Activated T-helper 17 cell treated with anti-CD3 and anti-CD28 coated beads, Interleukin-2, amount 50 U/mL, for 72 hours (primary cell): ENCODE results near the gene FANCC. TPM values are rescaled to one million over a fixed set of nuclear protein-coding genes. Genes with fewer than 3 reads are reported as not detected.
A peak's percentile ranks its signal among the peaks of the same experiment; 100 is the strongest.
"Not testable (repeated sequence)": the region's sequence is repeated elsewhere in the genome, so short reads cannot be mapped to it uniquely, and the experiment has no call there.

Experiments used
- ATAC-seq: fragments of 150-1000 bp; cut with Tn5 transposase; replicated peaks from 2 replicates; pipeline ENCODE4 v1.10.0; 2021; ENCODE audit warnings: mild to moderate bottlenecking, moderate library complexity
- H3K27ac Mint-ChIP-seq: one replicate; pipeline ENCODE4 v1.8.0; 2022; ENCODE audit warnings: mixed read lengths
- H3K27me3 Mint-ChIP-seq: one replicate; pipeline ENCODE4 v1.8.0; 2022; ENCODE audit warnings: mixed read lengths
- H3K36me3 Mint-ChIP-seq: one replicate; pipeline ENCODE4 v1.8.0; 2022; ENCODE audit warnings: low read depth, mild to moderate bottlenecking, mixed read lengths
- H3K4me1 Mint-ChIP-seq: one replicate; pipeline ENCODE4 v1.8.0; 2022; ENCODE audit warnings: mixed read lengths
- H3K4me3 Mint-ChIP-seq: one replicate; pipeline ENCODE4 v1.8.0; 2022; ENCODE audit warnings: mild to moderate bottlenecking, mixed read lengths
- H3K9me3 Mint-ChIP-seq: one replicate; pipeline ENCODE4 v1.8.0; 2022; ENCODE audit warnings: mixed read lengths
- total RNA-seq, 2 donors: library from RNA; stranded (reverse); gene quantifications; one replicate each; pipeline ENCODE4 v1.2.3, GENCODE V29; 2022

The FANCC gene
- total RNA-seq, 2 donors from 2014 or later: 8.8 to 13.8 TPM

DNA sequence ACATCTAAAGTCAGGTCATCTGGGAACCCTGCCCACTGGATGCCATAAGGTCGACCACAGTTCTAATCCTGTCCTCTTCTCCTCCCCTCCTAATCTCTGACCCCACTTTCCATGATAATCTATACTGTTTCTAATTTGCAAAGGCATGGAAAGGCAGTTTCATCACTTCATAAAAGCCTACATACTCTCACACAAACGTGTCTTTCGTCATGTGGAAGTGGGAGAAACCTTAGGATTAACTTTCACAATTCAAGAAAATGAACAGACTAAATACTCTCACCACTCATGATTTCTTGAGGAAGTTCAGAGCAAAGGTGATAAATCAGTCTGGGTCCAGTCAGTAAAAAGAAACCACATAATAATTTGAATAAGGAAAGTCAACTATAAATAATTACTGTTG, 5.5 kb downstream of the FANCC start:
- H3K27me3 Mint-ChIP-seq: no peaks in the 10 kb centered on the region
- H3K36me3 Mint-ChIP-seq: no peaks in the 10 kb centered on the region
- H3K27ac Mint-ChIP-seq: no peak overlapping the region
- no peak overlapping the region for H3K4me3 Mint-ChIP-seq
- no peak for ATAC-seq
- no peaks in the 10 kb centered on the region for H3K9me3 Mint-ChIP-seq
- H3K4me1 Mint-ChIP-seq: no peaks in the 10 kb centered on the region

DNA sequence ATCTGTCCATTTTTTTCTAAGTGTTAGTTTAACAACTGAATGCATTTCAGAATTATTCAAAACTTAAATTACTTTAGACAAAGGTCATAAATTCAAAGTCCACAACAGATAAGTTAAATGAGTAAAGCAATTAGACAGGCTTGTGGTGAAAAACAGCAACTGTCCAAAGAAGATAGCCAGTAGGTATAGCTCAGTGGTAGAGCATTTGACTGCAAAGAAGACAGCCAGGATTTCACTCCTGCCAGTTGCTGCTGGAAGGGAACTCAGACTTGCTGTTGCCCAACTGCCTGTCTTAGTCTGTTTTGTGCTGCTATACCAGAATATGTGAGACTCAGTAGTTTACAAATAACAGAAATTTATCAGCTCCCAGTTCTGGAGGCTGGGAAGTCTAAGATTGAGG, 10.0 kb downstream of the FANCC start:
- Mint-ChIP-seq H3K4me1 (peaks cover 4% of the 10 kb centered on the region), H3K27ac (no peak overlapping the region), H3K36me3 (no peaks in the 10 kb centered on the region), H3K4me3 (no peak overlapping the region), H3K27me3 (no peaks in the 10 kb centered on the region), H3K9me3 (no peaks in the 10 kb centered on the region)
- ATAC-seq: no peak

DNA sequence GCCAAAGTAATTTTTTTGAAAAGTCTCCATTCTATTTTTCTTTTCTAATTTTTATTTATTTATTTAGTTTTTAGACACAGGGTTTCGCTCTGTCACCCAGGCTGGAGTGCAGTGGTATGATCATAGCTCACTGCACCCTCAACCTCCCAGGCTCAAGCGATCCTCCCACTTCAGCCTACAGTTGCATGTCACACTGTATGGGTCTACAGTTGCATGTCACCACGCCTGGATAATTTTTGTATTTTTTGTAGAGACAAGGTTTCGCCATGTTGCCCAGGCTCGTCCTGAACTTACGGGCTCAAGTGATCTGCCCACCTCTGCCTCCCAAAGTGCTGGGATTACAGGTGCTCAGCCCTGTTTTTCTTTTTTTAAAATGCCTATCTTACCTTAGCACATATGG, 10.7 kb downstream of the FANCC start:
- ATAC-seq: no peak

DNA sequence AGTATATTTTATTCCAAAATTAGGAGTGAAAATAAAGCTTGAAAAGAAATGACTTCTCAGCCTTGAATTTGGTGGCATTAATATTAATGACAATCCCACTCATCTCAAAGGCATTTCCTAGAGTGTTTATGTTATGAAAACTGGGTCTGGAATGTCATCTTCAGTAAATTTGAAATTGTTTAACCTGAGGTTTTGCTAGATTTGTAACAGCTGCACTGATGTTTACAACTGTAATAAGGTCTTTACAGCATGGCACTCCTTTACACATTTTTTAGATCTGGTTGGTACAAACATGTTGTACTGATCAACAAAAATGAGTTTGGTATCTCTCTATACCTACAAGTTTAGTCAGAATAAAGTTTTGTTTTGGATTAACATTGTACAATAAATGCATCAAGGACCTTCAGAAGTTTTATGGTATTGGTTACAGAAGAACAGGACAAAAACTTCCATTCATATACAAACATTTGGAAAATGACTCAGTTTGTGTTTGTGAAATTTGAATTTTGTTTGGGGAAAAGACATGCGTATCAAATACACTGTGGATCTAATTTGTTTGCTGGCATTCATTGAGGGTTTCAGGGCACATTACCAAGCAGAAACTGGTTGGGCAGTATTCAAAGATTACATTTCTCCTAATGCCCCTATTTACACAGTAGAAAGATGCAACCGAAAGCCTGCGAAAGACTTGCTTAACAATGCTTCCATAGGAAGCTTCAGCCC, 11.6 kb downstream of the FANCC start:
- H3K27me3 Mint-ChIP-seq: no peaks in the 10 kb centered on the region
- H3K4me1 Mint-ChIP-seq: peaks cover 4% of the 10 kb centered on the region
- no peaks in the 10 kb centered on the region for H3K9me3 Mint-ChIP-seq
- H3K36me3 Mint-ChIP-seq: no peaks in the 10 kb centered on the region
- no peak overlapping the region for H3K4me3 Mint-ChIP-seq
- no peak overlapping the region for H3K27ac Mint-ChIP-seq
- no peak for ATAC-seq

More for the DNA sequence above, 10.7 kb downstream of the FANCC start:
- H3K27me3 Mint-ChIP-seq: no peaks in the 10 kb centered on the region
- H3K4me3 Mint-ChIP-seq: no peak overlapping the region
- no peaks in the 10 kb centered on the region for H3K36me3 Mint-ChIP-seq
- no peak overlapping the region for H3K27ac Mint-ChIP-seq
- peaks cover 4% of the 10 kb centered on the region for H3K4me1 Mint-ChIP-seq
- no peaks in the 10 kb centered on the region for H3K9me3 Mint-ChIP-seq

DNA sequence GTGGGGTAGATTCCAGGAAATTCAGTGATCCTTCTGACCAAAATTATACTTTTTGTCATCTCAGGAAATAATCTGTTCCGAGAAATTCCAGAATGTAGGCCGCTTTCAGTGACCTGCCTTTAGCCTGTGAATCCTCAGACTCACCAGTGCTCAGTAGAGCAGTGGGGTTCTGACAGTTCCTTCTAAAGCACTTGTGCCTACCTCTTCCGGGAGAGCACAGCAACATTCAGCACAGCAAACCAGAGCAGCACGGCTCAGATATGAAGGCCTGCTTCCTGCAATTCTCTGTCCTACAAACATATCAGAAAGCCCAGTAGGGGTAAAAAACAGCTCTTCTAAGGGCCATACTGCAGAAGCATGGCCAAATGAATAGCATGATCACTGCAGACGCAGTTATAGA, 15.0 kb downstream of the FANCC start:
- Mint-ChIP-seq H3K36me3 (no peaks in the 10 kb centered on the region), H3K9me3 (no peaks in the 10 kb centered on the region), H3K4me1 (peaks cover 4% of the 10 kb centered on the region), H3K4me3 (no peak overlapping the region), H3K27ac (no peak overlapping the region), H3K27me3 (no peaks in the 10 kb centered on the region)
- peak; percentile 29 for ATAC-seq

DNA sequence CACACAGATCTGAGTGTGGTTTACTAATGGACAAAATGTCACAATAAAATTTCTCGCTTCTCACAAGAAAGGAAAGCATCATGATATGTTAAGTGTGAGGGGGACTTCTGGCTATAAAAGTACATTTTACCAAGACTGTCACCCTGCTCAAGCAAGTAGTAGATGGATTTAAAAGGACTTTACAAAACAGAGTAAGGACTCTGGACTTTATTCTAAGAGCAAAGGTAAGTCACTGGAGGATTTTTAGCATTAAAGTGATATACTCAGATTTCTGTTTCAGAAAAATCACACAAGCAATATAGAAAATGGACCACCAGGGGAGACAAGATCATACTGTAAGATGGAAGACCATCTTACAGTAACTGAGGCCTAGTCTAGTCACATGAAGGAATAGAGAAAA, 19.7 kb downstream of the FANCC start:
- ATAC-seq: no peak
- Mint-ChIP-seq H3K4me3 (no peak overlapping the region), H3K27me3 (no peaks in the 10 kb centered on the region), H3K4me1 (no peaks in the 10 kb centered on the region), H3K9me3 (no peaks in the 10 kb centered on the region), H3K36me3 (no peaks in the 10 kb centered on the region), H3K27ac (no peak overlapping the region)

DNA sequence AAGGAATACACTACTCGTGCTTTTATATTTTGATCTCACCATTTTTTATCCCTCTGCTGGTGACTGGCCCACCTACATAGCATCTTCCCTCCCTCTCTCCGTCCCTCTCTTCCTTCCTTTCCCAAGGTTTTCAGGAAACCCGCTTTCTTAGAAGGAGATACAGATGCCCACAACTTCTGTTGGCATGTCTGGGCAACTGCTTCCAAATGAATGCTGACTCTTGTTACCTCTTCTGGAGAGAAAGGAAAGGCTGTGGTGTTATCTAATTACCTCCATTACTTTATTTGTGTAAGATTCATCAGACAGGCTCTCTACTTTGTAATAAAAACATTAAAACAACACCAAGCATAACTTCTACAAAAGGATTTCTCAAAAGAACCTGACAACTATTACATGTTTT, 20.2 kb downstream of the FANCC start:
- no peak overlapping the region for H3K4me3 Mint-ChIP-seq
- no peaks in the 10 kb centered on the region for H3K4me1 Mint-ChIP-seq
- H3K27ac Mint-ChIP-seq: no peak overlapping the region
- H3K9me3 Mint-ChIP-seq: no peaks in the 10 kb centered on the region
- H3K36me3 Mint-ChIP-seq: no peaks in the 10 kb centered on the region
- H3K27me3 Mint-ChIP-seq: no peaks in the 10 kb centered on the region
- no peak for ATAC-seq

DNA sequence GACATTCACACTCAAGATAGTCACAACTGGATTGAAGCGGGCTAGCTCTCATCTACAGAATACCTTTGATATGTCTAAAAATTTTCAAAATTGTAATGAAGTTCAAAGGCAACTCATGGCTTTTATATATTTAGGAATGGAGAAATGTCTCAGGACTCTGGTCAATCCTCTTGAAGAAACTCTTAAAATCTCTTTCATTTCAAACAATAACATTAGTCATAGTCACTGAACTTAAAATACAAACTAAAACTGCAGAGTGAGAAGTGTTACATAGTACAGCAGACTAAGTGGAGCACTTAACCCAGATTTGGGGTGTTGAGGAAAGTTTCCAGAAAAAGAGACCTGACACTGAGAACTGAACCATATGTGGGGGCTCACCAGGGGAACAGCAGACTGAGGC, 20.7 kb downstream of the FANCC start:
- no peaks in the 10 kb centered on the region for H3K4me1 Mint-ChIP-seq
- H3K36me3 Mint-ChIP-seq: no peaks in the 10 kb centered on the region
- H3K27ac Mint-ChIP-seq: no peak overlapping the region
- no peaks in the 10 kb centered on the region for H3K27me3 Mint-ChIP-seq
- no peak overlapping the region for H3K4me3 Mint-ChIP-seq
- no peaks in the 10 kb centered on the region for H3K9me3 Mint-ChIP-seq
- ATAC-seq: no peak

DNA sequence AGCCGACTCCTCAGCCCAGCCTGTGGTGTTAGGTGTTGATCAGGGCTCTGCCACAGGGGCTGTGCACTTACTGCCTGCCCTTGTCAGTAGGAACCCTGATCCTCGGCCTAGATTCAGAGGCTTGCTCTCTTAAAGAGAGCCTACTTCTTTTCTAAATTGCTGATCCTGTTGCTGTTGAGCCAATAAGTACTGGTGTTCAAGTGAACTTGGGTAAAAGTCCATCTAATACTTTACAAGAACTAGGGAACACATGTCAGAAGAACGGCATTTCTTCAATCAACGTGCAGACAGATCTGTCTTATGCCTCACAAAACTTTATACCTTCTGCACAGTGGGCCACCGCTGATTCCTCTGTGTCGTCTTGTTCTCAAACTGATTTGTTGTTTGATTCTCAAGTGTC, 24.2 kb downstream of the FANCC start:
- H3K9me3 Mint-ChIP-seq, H3K4me1 Mint-ChIP-seq, H3K27ac Mint-ChIP-seq, H3K27me3 Mint-ChIP-seq, ATAC-seq, H3K4me3 Mint-ChIP-seq, H3K36me3 Mint-ChIP-seq: not testable (repeated sequence)

DNA sequence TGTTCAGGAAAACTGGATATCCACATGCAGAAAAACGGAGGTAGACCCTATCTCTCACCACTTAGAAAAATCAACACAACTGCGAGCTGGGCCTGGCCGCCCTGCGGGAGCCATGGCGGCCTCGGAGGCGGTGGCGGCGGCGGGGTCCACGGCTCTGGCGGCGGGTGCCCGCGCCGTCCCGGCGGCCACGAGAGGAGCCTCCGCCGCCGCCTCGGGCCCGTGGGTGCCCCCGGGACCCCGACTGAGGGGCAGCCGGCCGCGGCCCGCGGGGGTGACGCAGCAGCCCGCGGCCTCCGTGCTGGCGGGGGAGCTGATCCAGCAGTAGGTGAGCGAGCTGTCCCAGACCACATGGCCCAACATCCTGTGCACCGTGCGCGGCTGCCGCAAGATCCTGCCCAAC, 25.3 kb downstream of the FANCC start:
- Mint-ChIP-seq H3K27ac (no peak overlapping the region), H3K4me1 (no peaks in the 10 kb centered on the region), H3K9me3 (no peaks in the 10 kb centered on the region), H3K36me3 (no peaks in the 10 kb centered on the region), H3K27me3 (no peaks in the 10 kb centered on the region), H3K4me3 (no peak overlapping the region)
- no peak for ATAC-seq

DNA sequence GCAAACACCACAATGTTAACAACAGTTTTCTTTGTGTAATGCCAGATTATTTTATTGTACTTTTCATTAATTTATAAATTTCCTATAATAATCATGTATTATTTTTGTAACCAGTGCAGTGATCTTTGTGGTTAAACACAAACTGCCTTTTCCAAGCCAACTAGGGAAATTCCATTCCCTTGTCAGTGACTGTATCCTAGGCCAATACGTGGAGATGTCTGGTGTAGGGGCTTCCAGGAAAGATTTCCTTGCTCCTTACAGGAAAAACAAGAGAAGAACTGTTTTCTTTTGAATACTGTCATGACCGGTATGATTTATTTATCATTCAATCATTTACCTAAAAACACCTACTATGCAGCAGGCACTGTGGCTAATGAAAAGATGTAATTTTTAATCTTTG, 31.4 kb downstream of the FANCC start:
- no peaks in the 10 kb centered on the region for H3K27me3 Mint-ChIP-seq
- H3K4me1 Mint-ChIP-seq: no peaks in the 10 kb centered on the region
- no peak overlapping the region for H3K4me3 Mint-ChIP-seq
- ATAC-seq: no peak
- H3K36me3 Mint-ChIP-seq: no peaks in the 10 kb centered on the region
- H3K27ac Mint-ChIP-seq: no peak overlapping the region
- no peaks in the 10 kb centered on the region for H3K9me3 Mint-ChIP-seq

DNA sequence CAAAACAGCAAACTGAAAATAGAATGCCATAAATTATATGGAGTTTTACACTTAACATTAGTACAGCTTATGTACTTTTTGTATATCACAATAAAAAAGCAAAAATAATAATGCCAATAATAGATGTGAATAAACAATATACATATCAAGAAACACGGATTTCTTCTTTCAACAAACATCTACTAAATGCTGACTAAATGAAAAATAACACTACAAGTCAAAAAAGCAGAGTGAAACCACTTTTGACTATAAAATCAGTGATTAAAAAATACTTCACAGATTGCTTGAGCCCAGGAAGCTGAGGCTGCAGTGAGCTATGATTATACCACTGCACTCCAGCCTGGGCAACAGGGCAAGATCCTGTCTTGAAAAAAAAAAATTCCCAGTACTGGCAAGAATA, 32.2 kb downstream of the FANCC start:
- no peak for ATAC-seq
- Mint-ChIP-seq H3K4me1 (no peaks in the 10 kb centered on the region), H3K36me3 (no peaks in the 10 kb centered on the region), H3K27me3 (no peaks in the 10 kb centered on the region), H3K9me3 (no peaks in the 10 kb centered on the region), H3K4me3 (no peak overlapping the region), H3K27ac (no peak overlapping the region)

DNA sequence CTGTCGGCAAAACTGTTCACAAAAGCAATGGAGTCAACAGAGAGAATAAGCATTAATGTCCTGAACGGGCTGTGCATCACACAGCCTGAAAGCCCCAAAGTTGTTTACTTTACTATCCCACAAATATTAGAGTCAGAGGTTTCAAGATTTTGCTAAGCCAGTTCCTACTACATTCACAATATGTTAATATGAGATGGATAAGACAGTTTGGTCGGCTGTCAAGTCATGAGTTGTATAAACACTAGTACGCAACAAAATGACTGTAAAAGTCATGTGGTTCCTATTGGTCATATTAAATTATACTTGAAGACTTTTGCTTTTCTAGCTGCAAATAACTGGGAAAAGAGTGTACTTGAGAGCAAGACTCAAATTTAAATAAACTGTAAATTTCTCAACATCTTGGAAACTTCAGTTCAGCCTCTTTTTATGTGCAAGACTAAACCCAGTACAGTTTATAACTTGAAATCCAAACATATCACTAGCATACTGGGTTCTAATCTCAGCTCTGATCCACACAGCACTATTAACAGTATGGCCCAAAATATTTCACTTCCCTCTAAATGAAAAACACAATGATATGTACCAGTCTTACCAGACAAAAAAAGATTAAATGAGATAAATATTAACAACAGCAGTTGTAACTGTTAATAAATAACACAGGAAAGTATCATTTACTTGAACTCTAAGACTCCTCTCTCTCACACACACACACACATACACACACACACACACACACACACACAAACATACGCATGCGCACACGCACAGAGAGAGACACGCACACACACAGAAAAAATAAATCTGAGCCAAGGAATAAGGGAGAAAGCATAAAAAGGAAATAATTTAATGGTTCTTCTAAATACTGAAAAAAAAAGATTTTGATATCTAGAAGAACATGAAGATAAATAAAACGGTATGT, 33.1 kb downstream of the FANCC start:
- no peaks in the 10 kb centered on the region for H3K36me3 Mint-ChIP-seq
- H3K4me1 Mint-ChIP-seq: no peaks in the 10 kb centered on the region
- peaks cover 4% of the 10 kb centered on the region for H3K9me3 Mint-ChIP-seq
- ATAC-seq: no peak
- H3K27ac Mint-ChIP-seq: no peak overlapping the region
- no peak overlapping the region for H3K4me3 Mint-ChIP-seq
- no peaks in the 10 kb centered on the region for H3K27me3 Mint-ChIP-seq

DNA sequence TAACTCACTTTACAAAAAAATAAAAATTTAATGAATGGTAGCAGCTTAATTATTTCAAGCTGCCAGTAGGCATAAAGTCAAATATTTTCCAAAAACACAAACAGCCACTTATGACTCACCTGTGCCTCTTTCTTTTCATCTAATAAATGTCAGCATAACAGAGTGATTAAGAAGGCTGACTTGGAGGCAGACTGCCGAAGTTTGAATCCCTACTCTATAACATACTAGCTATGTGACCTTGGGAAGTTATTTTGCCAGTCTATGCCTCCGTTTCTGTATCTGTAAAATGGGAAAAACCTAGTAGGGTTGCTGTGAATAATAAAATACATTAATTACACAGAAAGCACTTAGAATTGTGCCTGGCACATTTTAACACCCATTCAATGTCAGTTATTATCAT, 33.8 kb downstream of the FANCC start:
- Mint-ChIP-seq H3K9me3 (peaks cover 4% of the 10 kb centered on the region), H3K4me1 (no peaks in the 10 kb centered on the region), H3K36me3 (no peaks in the 10 kb centered on the region), H3K27ac (no peak overlapping the region), H3K27me3 (no peaks in the 10 kb centered on the region), H3K4me3 (no peak overlapping the region)
- no peak for ATAC-seq

DNA sequence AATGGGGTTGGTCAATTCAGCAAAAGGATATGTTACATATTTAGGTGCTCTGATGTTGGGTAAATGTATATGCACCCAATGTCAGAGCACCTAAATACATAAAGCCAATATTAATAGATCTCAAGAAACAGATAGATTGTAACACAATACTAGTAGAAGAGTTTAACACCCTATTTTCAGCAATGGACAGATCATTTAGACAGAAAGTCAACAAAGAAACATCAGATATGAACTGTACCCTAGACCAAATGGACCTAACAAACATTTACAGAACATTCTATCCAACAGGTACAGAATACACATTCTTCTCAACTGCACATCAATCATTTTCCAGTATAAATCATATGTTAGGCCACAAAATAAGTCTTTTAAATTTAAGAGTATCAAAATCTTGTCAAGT, 35.2 kb downstream of the FANCC start:
- H3K27ac Mint-ChIP-seq: no peak overlapping the region

More for the DNA sequence above, 35.2 kb downstream of the FANCC start:
- Mint-ChIP-seq H3K4me3 (no peak overlapping the region), H3K4me1 (no peaks in the 10 kb centered on the region), H3K27me3 (no peaks in the 10 kb centered on the region), H3K9me3 (peaks cover 4% of the 10 kb centered on the region), H3K36me3 (no peaks in the 10 kb centered on the region)
- ATAC-seq: no peak
